Islet precursor cell (in vitro differentiated cells): ENCODE measurements around the gene TMEM108.
A peak's percentile ranks its signal among the peaks of the same experiment; 100 is the strongest.

Experiments
- DNase-seq: peaks from one replicate; pipeline ENCODE4 v3.0.0-alpha.2; 2018

TMEM108 gene

GRCh38 chr3:133169331-133170068 is 131.3 kb downstream of the TMEM108 start:
- DNase-seq: no peak

DNA sequence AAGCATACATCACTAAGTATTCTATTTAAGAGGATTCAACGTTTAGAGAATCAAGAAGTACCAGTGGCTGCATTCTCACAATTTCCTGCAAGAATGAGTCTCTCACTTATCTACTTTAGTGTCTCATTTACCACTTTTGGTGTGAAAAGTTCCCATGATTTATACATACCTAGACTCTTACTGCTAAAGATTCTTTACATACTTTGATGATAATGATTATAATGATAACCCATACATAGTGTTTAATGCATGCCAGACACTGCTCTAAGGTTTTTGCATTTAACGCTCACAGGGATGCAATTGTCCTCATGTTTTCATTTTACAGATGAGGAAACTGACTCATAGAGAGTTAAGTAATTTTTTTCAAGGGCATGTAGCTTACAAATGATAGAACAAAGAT is 133.6 kb downstream of the TMEM108 start:
- no peak for DNase-seq

DNA sequence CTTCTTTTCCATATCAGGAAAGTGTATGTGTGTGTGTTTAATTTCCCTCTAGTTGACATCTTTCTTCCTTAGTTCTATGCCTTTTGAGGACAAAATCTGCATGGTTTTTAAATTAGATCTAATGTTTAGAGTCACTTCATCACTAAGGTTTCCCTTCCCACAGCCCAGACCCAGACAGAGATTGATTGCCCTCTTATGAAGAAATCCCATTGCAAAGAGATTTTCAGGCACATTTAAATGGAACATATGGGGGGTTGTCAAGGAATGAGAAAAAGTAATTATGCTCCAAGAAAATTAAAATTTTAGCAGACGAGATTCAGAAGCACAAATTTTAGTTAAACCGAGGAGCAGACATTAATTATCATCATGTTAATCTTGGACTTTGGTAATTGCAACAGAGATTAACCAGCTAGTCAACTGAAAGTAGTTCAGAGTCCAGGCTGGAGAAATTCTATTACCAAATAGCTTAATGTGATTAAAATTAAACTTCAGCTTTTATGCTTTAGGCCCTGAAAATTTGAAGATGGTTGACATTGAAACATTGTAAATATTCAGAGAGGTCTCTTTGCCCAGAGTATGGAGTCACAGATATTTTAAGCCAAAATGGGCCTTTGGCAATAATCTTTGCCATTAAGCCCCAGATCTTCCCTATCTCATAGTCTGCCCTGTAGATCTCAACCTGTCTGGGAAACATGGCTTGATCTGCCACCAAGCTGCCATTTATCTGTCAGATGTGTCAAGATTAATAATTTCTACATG is 143.4 kb downstream of the TMEM108 start:
- no peak for DNase-seq

- DNase-seq: no peak
Measured at GRCh38 chr3:133187870-133188379, 149.7 kb downstream of the TMEM108 start.

DNA sequence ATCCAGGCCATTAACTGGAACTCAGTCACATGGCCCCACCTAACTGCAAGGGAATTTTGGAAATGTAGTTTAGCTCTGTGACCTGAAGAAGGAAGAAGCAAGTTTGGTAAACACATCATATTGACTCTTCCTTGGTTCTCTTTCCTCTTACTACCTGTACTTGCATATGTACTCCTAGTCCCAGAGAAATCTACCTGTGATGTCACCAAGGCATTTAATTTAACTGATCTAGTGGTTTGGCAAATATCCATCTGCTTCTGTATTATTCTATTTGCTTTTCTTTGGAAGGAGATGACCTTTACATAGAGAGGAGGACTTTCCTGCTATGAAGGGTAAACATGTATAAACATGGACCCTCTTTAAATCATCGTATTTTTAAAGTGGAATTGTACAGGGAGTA is 150.8 kb downstream of the TMEM108 start:
- DNase-seq: no peak

DNA sequence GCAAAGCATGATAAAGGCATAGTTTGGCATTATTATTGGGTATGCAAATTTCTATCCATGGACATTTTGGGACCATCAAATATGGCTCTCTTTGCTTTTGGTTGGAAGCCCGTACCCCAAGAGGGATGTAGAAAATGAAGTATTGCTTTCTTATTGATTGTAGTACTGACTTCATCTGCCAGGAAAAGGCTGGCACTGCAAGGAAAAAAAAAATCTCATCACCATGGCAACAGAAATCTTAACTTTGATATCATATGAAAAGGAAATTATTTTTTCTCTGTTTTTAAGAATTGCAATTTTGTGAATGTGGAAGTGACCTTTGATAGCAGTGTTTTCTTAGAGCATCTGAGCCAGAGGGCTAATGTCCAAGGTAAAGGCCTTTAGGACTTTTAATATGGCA is 151.7 kb downstream of the TMEM108 start:
- DNase-seq: no peak

GRCh38 chr3:133191818-133192217 is 153.6 kb downstream of the TMEM108 start:
- no peak for DNase-seq

GRCh38 chr3:133192363-133192945 is 154.3 kb downstream of the TMEM108 start:
- peak; percentile 54 for DNase-seq

DNA sequence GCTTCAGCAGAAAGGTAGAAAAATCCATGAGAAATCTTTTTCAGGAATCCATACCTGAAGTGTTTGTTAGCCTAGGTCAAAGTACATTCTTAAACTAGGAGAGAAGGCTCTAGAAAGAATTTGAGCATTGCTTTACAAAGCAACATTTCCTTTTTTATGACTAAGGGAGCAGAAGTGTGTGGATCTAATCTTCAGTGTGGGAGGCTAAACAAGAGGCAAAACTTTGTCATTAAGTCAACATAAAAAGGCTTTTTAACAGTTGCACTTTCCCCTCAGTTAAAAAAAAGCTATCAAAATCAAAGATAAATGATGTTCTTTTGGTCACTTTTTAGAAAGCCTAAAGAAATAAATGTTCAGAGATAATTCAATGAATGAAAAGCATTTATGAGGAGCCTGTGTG is 154.8 kb downstream of the TMEM108 start:
- DNase-seq: no peak

DNA sequence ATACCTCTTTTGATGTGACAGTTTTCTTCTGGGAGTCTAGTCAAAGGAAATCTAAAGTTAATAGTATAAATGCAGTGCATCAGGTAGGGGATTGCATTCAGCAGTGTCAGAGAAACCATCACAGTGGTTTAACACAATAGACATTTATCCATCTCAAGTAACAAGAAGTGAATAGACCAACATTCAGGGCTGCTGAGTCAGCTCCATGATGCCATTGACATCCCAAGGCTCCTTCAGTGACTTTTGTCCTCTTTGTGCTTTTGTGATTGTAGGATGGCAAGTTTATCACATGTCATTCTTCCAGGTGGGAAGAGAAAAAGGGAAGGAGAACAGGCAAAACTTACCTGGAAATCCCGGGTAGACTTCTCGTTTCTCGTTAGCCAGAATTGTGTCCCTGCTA is 158.3 kb downstream of the TMEM108 start:
- DNase-seq: no peak

DNA sequence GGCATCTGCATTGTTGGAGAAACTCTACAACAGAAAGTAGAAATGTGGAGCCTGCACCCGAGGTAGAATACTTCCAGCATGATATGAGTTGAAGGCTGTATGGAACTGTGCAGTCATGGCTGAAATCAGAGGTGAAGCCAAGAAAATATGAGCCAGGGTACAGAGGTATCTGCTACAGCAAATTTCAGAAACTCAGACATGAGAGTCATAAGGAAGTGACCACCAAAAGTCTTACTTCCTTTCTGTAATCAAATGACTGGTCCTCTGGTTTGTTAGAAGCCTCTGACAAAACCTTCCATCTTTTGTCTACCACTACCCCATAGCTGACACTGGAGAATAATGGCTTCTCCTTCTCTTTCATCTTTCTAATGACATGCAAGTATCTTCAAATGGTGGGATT is 159.4 kb downstream of the TMEM108 start:
- no peak for DNase-seq

DNA sequence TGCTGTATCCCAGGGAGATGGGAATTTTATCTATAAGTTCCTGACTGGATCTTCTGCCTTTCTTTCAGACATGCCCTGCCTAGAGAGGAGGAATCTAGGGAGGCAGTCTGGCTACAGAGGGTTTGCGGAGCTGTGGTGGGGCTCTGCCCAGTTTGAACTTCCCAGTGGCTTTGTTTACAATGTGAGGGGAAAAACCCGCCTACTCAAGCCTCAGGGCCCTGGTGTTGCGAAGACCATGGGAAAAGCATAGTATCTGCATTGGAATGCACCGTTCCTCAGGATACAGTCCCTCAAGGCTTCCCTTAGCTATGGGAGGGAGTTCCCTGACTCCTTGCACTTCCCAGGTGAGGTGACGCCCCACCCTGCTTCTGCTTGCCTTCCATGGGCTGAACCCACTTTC is 168.7 kb downstream of the TMEM108 start:
- DNase-seq: peak; percentile 87

DNA sequence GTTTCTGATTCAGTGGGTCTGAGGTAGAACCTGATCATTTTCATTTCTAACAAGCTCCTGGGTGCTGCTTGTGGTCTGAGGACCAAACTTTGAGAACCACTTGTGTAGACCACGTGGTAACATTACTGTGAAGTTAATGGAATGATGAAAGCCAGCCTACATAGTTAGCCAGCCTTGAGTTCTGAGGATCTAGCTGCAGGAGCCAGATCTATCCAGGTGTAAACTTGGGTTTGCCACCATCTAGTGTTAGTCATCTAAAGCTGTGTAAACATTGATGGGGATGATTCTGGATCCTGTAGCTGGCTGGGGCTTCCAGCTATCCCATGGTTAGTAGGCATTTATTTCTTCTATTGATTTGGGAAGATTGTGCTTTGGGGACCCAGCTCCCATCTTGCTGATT is 170.0 kb downstream of the TMEM108 start:
- no peak for DNase-seq

DNA sequence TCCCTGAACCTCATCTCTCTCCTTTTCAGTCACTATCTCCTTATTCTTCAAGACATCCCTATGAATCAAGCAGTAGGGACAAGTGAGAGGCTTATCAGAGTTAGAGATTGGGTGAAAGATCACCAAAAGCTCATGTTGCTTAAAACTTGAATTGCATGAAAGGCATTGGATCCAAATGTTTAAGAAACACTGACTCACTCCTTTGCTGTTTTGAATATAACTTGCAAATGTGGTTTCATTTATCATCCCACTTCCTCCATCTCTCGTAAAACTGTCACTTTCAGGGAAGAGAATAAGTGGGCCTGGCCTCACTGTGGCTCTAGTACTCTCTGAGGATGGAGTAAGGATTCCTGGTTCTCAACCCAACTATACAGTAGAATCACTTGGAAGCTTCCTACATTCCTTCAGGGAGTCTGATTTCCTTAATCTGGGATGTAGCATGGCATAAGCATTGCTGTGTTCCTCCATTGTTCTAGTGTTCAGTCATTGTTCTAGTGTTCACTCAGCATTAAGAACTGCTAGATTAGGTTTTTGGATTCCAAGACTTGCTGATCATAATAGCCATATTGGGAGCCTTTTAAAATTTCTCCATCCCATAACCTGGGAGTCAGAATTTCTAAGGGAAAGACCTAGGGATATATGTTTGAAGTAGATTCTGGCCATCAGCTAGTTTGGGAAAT is 171.8 kb downstream of the TMEM108 start:
- no peak for DNase-seq

DNA sequence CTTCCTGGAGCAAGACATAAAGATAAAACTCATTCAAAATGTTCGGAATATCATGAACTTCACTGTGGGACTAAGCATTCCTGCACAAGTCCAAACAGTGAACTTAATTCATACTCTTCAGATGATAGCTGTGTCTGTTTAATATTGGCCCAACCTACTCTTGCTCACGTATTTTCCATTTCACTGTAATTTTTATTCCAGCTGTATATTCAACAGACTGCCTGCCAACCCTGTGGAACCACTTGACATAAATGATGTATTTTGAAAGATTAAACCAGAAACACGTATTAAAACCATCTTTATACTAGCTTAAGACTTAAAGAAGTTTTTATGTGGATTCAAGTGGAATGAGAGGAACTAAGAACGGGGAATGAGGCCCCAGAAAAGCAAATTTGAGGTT is 172.5 kb downstream of the TMEM108 start:
- DNase-seq: no peak

- DNase-seq: no peak
Measured at GRCh38 chr3:133211449-133211848, 173.3 kb downstream of the TMEM108 start.

- DNase-seq: no peak
Measured at GRCh38 chr3:133211856-133212255, 173.7 kb downstream of the TMEM108 start.

DNA sequence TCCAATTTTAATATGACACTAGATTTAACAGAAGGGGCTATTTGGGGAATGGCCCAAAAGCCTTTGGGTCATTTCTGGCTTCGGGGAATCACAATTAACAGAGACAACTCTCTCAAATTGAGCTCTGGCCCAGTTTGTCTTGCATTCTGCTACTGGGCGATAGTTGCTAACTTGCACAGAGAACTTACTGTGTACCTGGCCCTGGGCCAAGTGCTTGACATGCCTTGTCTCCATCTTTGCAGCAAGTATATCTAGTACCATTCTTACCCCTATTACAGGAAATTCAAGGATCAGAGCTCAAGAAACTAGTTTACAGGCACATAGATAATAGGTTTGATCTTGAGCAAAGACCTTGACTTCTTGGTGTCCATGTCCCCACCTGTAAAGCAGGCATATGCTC is 175.7 kb downstream of the TMEM108 start:
- no peak for DNase-seq

DNA sequence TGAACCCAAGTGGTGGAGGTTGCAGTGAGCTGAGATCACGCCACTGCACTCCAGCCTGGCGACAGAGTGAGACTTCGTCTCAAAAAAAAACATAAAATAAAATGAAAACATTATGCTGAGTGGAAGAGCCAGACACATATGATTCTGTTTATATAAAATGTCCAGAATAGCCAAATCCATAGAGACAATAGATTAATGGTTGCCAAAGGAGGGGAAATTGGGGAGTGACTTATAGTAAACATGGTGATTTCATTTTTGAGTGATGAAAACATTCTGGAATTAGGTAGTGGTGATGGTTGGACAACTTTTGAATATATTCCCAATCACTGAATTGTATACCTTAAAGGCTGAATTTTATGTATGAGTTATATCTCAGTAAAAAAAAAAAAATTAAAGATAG is 189.6 kb downstream of the TMEM108 start:
- no peak for DNase-seq

GRCh38 chr3:133230195-133230594 is 192.0 kb downstream of the TMEM108 start:
- DNase-seq: no peak

GRCh38 chr3:133236901-133237300 is 198.7 kb downstream of the TMEM108 start:
- no peak for DNase-seq

- DNase-seq: no peak
Measured at GRCh38 chr3:133237380-133237779, 199.2 kb downstream of the TMEM108 start.

DNA sequence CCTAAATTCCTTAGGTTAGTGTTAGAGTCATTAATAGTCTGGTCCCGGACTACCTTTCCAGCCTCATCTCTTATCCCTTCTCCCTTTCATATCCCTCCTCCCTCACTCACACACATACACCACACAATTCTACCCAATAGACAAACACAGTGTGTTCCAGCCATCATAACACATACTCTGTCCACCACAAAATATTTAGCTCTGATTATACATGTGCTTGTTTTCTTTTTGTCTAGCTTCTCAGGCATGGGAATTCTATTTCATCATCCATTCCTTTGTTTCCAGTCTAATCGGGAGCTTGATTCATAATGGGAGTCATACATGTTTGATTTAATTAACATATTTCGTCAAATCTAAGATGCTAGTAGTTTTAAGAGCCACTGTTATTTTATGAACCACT is 199.8 kb downstream of the TMEM108 start:
- DNase-seq: no peak
